Panc1 (cell line): ENCODE data around the gene LILRB3.

Experiments used
- POLR2AphosphoS5 ChIP-seq: IDR thresholded peaks from 2 replicates; pipeline ENCODE4 v1.6.1; 2012; ENCODE audit warnings: mild to moderate bottlenecking, low read depth, low read length, moderate library complexity
- TCF7L2 ChIP-seq: IDR thresholded peaks from 2 replicates; pipeline ENCODE4 v1.6.1; 2011; ENCODE audit warnings: mild to moderate bottlenecking, low read depth, low read length, inconsistent platforms
- TF ChIP-seq, protein P1 (sequence below): fragments of 450-650 bp; IDR thresholded peaks from 2 replicates; pipeline ENCODE4 v1.5.1; 2017; ENCODE audit warnings: mild to moderate bottlenecking

DNA sequence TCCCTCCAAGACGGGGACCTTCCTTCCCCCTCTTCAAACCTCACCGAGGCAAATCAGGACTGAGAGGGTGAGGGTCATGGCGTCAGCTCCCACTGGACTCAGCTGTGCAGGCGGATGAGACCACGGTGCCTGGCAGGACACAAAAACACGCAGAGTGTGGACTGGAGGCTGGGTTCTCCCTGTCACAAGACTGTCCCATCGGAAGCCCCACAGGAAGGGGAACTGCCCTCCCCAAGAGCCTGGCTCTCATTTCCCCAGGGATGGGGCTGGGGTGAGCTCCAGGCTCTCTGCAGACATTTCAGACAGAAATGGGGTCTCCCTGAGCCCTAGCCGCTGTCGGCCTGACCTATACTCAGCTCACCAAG lies 34.3 kb upstream of the LILRB3 start, which contains the start of gene LILRB5:
- TF ChIP-seq POLR2AphosphoS5: no peak
- TF ChIP-seq, protein P1, sequence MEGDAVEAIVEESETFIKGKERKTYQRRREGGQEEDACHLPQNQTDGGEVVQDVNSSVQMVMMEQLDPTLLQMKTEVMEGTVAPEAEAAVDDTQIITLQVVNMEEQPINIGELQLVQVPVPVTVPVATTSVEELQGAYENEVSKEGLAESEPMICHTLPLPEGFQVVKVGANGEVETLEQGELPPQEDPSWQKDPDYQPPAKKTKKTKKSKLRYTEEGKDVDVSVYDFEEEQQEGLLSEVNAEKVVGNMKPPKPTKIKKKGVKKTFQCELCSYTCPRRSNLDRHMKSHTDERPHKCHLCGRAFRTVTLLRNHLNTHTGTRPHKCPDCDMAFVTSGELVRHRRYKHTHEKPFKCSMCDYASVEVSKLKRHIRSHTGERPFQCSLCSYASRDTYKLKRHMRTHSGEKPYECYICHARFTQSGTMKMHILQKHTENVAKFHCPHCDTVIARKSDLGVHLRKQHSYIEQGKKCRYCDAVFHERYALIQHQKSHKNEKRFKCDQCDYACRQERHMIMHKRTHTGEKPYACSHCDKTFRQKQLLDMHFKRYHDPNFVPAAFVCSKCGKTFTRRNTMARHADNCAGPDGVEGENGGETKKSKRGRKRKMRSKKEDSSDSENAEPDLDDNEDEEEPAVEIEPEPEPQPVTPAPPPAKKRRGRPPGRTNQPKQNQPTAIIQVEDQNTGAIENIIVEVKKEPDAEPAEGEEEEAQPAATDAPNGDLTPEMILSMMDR: no peak
- no peak for TF ChIP-seq TCF7L2
